GM12865 (cell line): ENCODE data around the gene PRRT4.

Experiments
- DNase-seq: peaks from one replicate; pipeline ENCODE4 v3.0.0; 2010; ENCODE audit warnings: low read depth
- H3K4me3 ChIP-seq: 2 replicates; pipeline ENCODE4 v1.5.1; 2011; ENCODE audit warnings: mild to moderate bottlenecking, low read depth, low read length, control low read depth
- CTCF ChIP-seq: IDR thresholded peaks from 2 replicates; pipeline ENCODE4 v1.5.1; 2011; ENCODE audit warnings: low read length, control low read depth, low read depth, inconsistent platforms; ENCODE audit not compliant: insufficient read depth; ENCODE audit errors: missing control alignments

Gene PRRT4

GRCh38 chr7:128381161-128381821 is 19.8 kb upstream of the PRRT4 start:
- peak; percentile 36 for DNase-seq

GRCh38 chr7:128380483-128381106 is 19.1 kb upstream of the PRRT4 start:
- no peak for TF ChIP-seq CTCF
- H3K4me3 ChIP-seq, result no peak overlapping the region
- no peak for DNase-seq

More at GRCh38 chr7:128381161-128381821, 19.8 kb upstream of the PRRT4 start:
- peak; percentile 64 for TF ChIP-seq CTCF
- no peak overlapping the region for H3K4me3 ChIP-seq

- no peak for TF ChIP-seq CTCF
Measured at GRCh38 chr7:128379900-128380479, 18.5 kb upstream of the PRRT4 start.

GRCh38 chr7:128378637-128379036 is 17.1 kb upstream of the PRRT4 start:
- TF ChIP-seq CTCF, result no peak
- H3K4me3 ChIP-seq, result no peak overlapping the region
- DNase-seq, result no peak

More at GRCh38 chr7:128379900-128380479, 18.5 kb upstream of the PRRT4 start:
- no peak for DNase-seq
- no peak overlapping the region for H3K4me3 ChIP-seq

GRCh38 chr7:128376077-128376476 is 14.6 kb upstream of the PRRT4 start:
- no peak for DNase-seq
- no peak for TF ChIP-seq CTCF
- H3K4me3 ChIP-seq, result no peak overlapping the region

- no peak for DNase-seq
- H3K4me3 ChIP-seq, result no peak overlapping the region
- no peak for TF ChIP-seq CTCF
Measured at GRCh38 chr7:128374041-128374440, 12.6 kb upstream of the PRRT4 start.

- DNase-seq, result no peak
- no peak overlapping the region for H3K4me3 ChIP-seq
- TF ChIP-seq CTCF, result no peak
Measured at GRCh38 chr7:128373606-128374005, 12.1 kb upstream of the PRRT4 start.
